Activated naive CD4-positive, alpha-beta T cell treated with anti-CD3 and anti-CD28 coated beads, Interleukin-2, amount 50 U/mL, for 16 hours (primary cell): ENCODE measurements around the gene NUBPL.
"Not testable (repeated sequence)": the region's sequence is repeated elsewhere in the genome, so short reads cannot be mapped to it uniquely, and the experiment has no call there.

Source experiments
- DNase-seq: peaks from one replicate; pipeline ENCODE4 v3.0.0-alpha.2; 2020

The NUBPL gene

GRCh38 chr14:31578792-31579501, 17.7 kb downstream of the NUBPL start:
- DNase-seq, result no peak

- DNase-seq, result no peak
Measured at GRCh38 chr14:31580234-31580633, 19.0 kb downstream of the NUBPL start.

GRCh38 chr14:31582286-31582691, 21.1 kb downstream of the NUBPL start:
- no peak for DNase-seq

GRCh38 chr14:31582836-31583452, 21.7 kb downstream of the NUBPL start:
- DNase-seq, result no peak

GRCh38 chr14:31590206-31590605, 29.0 kb downstream of the NUBPL start:
- DNase-seq, result no peak

- DNase-seq, result no peak
Measured at GRCh38 chr14:31592122-31592521, 30.9 kb downstream of the NUBPL start.

GRCh38 chr14:31592631-31593030, 31.4 kb downstream of the NUBPL start:
- no peak for DNase-seq

- no peak for DNase-seq
Measured at GRCh38 chr14:31596342-31597095, 35.3 kb downstream of the NUBPL start.

- no peak for DNase-seq
Measured at GRCh38 chr14:31605702-31606101, 44.5 kb downstream of the NUBPL start.

GRCh38 chr14:31611778-31612433, 50.7 kb downstream of the NUBPL start:
- DNase-seq, result no peak

- DNase-seq, result no peak
Measured at GRCh38 chr14:31613188-31613587, 52.0 kb downstream of the NUBPL start.

GRCh38 chr14:31618884-31619283, 57.7 kb downstream of the NUBPL start:
- DNase-seq, result not testable (repeated sequence)

GRCh38 chr14:31619440-31619839, 58.2 kb downstream of the NUBPL start:
- DNase-seq, result no peak

GRCh38 chr14:31620898-31621297, 59.7 kb downstream of the NUBPL start:
- not testable (repeated sequence) for DNase-seq

- DNase-seq, result no peak
Measured at GRCh38 chr14:31622060-31622459, 60.9 kb downstream of the NUBPL start.

- DNase-seq, result not testable (repeated sequence)
Measured at GRCh38 chr14:31652900-31653299, 91.7 kb downstream of the NUBPL start.

- no peak for DNase-seq
Measured at GRCh38 chr14:31657917-31658316, 96.7 kb downstream of the NUBPL start.

- DNase-seq, result no peak
Measured at GRCh38 chr14:31659278-31659677, 98.1 kb downstream of the NUBPL start.

- DNase-seq, result no peak
Measured at GRCh38 chr14:31660191-31660590, 99.0 kb downstream of the NUBPL start.

GRCh38 chr14:31660728-31661127, 99.5 kb downstream of the NUBPL start:
- no peak for DNase-seq

- no peak for DNase-seq
Measured at GRCh38 chr14:31668348-31668747, 107.1 kb downstream of the NUBPL start.

GRCh38 chr14:31672709-31673108, 111.5 kb downstream of the NUBPL start:
- no peak for DNase-seq

GRCh38 chr14:31677052-31677451, 115.8 kb downstream of the NUBPL start:
- no peak for DNase-seq
